Measurements from ENCODE around the gene IRGQ.
"Not testable (repeated sequence)": the region's sequence is repeated elsewhere in the genome, so short reads cannot be mapped to it uniquely, and the experiment has no call there.

The IRGQ gene, protein sequence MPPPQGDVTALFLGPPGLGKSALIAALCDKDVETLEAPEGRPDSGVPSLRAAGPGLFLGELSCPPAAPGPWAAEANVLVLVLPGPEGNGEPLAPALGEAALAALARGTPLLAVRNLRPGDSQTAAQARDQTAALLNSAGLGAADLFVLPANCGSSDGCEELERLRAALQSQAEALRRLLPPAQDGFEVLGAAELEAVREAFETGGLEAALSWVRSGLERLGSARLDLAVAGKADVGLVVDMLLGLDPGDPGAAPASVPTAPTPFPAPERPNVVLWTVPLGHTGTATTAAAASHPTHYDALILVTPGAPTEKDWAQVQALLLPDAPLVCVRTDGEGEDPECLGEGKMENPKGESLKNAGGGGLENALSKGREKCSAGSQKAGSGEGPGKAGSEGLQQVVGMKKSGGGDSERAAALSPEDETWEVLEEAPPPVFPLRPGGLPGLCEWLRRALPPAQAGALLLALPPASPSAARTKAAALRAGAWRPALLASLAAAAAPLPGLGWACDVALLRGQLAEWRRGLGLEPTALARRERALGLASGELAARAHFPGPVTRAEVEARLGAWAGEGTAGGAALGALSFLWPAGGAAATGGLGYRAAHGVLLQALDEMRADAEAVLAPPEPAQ

GRCh38 chr19:43595999-43596841 is at the start of gene IRGQ, which contains the start of gene ZNF576:
TSS of gene IRGQ (minus strand) at chr19:43596134. CDS start at chr19:43595338, 796 bp downstream.
TSS of gene ZNF576 (plus strand) at chr19:43596595. CDS start at chr19:43597109, 514 bp downstream.
- DNase-seq (ENCODE audit: low read depth in 2 of 2), result peak; percentile 100

- no peak for DNase-seq (ENCODE audit: low read depth in 2 of 2)
Measured at GRCh38 chr19:43644181-43644580, 48.2 kb upstream of the IRGQ start.

- DNase-seq (ENCODE audit: low read depth in 2 of 2), result no peak
Measured at GRCh38 chr19:43643326-43643725, 47.4 kb upstream of the IRGQ start.

DNA sequence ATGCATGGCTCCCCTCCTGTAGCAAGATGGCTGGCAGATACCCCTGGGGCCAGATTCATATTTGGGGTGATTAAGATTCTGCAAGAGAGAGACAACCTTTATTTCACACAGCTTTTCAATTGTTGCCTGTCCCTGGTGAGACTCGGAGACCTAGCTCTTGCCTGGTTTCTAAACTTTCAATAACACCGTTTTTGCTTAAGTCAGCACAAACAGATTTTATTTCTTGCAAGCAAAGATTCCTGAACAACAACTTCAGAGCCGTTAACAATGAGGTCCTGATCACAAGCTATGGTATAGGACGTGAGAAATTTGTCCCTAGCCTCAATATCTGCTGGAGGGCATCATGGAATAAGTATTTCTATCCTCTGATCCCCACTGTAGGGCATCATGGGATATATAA is 46.6 kb upstream of the IRGQ start:
- no peak for DNase-seq (ENCODE audit: low read depth in 2 of 2)

- no peak for DNase-seq (ENCODE audit: low read depth in 2 of 2)
Measured at GRCh38 chr19:43641333-43641732, 45.4 kb upstream of the IRGQ start.

- no peak for DNase-seq (ENCODE audit: low read depth in 2 of 2)
Measured at GRCh38 chr19:43640424-43640757, 44.5 kb upstream of the IRGQ start.

DNA sequence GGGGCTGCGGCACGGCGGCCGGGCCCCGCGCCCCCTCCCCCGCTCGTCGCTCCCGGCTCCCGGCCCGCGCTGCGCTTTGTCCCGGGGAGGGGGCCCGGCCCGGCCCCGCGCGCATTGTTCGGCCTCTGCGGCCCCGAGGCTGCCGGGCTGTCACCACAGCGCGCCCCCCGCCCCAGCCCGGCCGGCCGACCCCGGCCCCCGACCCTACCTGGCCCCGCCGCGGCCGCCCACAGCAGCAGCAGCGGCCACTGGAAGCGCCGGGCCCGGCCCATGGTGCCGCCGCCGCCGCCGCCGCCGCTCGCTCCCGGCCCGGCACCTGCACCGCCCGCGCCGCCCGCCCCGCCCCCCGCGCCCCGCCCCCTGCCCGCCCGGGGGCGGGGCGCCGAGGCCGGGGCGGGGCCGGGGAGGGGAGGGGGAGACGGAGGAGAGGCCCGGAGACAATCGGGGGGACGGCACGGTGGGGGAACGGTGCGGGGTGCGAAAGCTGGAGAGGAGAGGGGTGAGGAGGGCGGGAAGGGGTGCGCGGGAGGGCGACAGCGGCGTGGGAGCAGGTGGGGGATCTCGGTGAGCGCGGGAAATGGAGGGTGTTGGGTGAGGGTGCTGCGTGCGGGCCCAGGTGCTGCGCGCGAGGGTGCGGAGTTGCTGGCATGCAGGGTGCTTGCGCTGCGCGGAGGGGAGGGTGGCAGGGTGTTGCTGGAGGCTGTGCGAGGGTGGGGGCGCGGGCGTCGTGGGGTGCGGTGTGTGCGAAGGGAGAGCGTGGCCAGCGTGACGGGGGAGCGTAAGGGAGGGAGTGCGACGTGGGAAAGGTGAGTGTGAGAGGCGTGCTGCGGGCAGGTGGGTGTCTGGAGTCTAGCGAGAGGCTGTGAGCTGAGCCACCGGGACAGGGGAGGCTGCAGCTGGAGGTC is 43.8 kb upstream of the IRGQ start, which contains the start of gene CADM4:
TSS of gene CADM4 (minus strand) at position 332 of the 905 bp plus-strand sequence. CDS start at position 272, 60 bp downstream.
- DNase-seq (ENCODE audit: low read depth in 2 of 2), result peak; percentile 14 to 19

DNA sequence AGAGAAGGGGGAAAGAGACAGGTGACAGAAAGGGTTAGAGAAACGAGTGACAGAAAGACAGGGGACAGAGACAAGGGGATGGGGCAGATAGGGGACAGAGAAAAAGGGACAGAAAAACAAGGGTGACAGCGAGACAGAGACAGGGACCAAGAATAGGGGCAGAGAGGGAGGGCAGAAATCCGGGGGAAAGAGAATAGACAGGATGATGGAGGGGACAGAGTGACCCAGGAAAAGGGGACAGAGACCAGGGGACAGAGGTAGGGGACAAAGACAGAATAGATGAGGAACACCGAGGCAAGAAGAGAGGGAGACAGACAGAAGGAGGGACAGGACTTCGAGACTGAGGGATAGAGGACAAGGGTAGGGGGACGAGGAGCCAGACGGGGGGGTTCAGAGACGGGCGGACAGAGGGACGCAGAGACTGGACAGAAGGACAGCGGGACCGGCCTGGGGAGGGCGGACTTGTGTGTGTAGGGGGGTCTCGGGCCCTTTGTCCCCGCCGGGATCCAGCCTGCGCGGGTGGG is 43.1 kb upstream of the IRGQ start:
- no peak for DNase-seq (ENCODE audit: low read depth in 2 of 2)

GRCh38 chr19:43638214-43638994 is 42.5 kb upstream of the IRGQ start:
- no peak for DNase-seq (ENCODE audit: low read depth in 2 of 2)

DNA sequence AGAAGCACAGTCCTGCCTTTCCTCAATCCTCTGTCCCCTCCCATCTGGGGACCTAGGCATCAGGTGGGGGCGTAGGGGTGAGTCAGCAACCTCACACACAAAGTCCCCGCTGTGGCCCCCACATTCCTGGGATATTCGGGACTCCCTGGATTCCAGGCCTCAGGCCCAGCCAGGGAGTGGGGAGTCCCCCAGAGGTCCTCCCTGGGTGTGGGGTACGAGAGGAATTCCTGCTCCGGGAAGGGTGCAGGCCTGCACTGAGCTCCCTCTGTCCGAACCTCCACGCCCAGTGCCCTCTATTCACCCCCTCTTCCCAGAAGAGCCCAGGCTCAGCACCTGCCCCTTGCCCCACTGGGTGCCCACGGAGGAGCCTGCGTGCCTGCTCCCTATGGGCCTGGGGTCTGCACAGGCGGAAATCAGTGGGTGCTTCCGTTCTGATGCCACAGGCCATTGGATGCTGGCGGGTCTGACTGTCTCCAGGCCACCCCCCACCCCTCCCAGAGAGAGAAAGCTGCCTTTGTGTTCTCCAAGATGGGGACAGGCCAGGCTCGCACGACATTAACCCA is 40.3 kb upstream of the IRGQ start:
- DNase-seq (ENCODE audit: low read depth in 2 of 2), result no peak

DNA sequence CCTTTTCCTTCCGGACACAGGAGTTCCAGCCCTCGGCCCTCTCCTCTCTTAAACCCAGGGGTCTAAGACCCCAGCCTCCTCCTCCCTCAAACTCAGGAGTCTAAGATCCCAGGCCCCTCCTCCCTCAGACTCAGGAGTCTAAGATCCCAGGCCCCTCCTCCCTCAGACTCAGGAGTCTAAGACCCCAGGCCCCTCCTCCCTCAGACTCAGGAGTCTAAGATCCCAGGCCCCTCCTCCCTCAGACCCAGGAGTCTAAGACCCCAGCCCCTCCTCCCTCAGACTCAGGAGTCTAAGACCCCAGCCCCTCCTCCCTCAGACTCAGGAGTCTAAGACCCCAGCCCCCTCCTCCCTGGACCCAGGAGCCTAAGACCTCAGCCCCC is 39.6 kb upstream of the IRGQ start:
- not testable (repeated sequence) for DNase-seq (ENCODE audit: low read depth in 2 of 2)

DNA sequence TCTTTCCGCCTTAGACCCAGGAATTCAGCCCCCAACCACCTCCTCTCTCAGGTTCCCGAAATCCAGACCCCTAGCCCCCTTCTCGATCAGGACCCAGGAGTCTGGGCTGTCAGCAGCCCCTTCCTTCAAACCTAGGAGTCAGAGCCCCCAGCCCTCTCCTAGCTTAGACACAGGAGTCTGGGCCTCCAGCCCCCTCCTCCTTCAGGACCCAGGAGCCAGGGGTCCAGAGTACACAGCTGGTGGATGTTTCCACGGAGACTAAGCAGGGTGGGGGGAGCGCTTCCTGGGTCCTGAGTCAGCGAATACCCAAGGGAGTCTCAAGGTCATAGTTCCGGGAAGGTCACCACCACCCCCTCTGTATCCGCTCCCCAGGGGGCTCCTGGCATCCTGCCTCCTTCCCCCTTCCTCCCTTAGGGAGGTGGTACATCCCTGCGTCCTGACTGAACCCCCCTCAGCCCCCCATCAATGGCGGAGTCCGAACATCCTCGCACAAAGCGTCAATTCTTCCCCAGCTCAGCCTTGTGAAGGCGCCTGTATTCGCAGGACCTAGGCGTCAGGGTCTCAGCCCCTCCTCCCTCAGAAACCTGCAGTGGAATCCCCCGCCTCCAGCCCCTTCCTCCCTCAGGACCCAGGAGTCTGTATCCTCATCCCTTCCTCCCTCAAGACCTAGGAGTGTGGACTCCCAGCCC is 39.1 kb upstream of the IRGQ start:
- DNase-seq (ENCODE audit: low read depth in 2 of 2), result no peak

DNA sequence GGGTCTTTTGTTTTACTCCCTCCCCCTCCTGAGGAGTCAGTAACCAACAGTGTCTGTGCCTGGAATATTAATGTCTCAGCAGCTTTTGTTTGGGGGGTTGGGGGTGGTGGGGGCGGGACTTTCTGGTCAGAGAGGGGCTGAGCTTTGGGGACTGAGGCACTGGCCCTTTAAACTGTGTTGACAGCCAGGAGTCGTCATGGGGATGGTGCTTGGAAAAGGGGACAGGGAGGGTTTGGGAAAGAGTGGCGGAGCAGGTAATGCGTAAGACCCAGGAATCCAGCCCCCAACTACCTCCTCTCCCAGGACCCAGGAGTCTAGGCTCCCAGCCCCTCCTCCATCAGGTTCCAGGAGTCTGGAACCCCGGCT is 38.6 kb upstream of the IRGQ start:
- no peak for DNase-seq (ENCODE audit: low read depth in 2 of 2)

DNA sequence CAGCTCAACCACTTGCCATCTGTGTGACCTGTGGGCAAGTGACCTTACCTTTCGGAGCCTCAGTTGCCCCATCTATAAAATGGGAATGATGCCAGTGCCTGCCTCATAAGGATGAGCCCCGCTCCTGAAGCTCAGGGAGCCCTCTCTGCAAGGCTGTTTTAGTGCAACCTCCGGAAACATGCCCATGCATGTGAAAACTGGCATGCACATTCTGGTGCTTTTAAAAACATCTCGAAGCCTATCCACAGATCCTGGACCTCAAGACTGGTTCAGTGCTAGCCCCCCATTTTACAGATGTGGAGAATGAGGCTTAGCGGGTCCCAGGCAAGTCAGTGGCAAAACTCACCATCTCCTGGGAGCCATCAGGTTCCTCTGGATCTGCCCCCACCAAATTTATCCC is 38.1 kb upstream of the IRGQ start:
- DNase-seq (ENCODE audit: low read depth in 2 of 2), result no peak

GRCh38 chr19:43633520-43633919 is 37.6 kb upstream of the IRGQ start:
- no peak for DNase-seq (ENCODE audit: low read depth in 2 of 2)

DNA sequence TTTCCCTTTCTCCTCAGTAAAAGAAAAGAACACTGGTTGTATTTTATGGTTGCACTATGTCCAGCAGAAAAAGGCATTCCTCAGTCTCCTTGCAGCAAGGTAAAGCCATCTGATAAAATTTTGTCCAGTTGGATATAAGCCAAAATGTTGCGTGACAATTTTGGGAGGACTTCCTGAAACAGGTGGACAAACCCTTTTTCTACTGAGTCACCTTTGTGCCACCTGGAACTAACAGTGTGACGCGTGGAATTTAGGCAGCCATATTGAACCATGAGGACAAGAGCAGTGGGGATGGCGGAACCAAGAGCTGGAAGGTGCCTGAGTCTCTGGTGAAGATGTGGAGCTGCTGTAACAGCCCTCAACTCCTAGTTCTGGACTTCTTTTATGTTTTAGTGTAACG is 35.6 kb upstream of the IRGQ start:
- no peak for DNase-seq (ENCODE audit: low read depth in 2 of 2)

DNA sequence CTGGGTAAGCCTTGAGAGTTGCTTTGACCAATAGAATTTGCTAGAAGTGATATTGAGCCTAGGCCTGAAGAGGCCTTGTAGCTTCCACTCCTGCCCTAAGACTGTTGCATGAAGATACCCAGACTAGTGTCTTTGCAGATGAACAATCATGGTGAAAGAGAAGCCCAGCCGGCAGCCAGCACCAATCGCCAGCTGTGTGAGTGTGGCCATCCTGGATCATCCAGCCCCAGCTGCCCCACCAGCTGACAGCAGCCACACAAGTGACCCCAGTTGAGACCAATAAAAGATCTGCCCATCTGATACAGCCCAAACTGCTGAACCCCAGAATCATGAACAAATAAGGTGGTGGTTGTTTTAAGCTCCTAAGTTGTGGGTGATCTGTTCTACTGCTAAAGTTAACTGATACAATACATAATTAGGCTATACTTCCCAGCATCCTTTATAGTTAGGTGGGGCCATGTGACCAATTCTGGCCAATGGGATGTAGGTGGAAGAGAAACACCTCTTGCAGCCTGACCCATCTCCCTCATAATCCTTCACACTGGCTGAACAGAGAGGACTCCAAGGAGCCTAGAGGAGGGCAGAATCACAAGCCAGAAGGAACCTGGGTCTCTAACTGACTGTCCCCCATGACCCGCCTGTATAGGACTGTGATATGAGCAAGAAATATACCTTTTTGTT is 32.9 kb upstream of the IRGQ start:
- no peak for DNase-seq (ENCODE audit: low read depth in 2 of 2)

- no peak for DNase-seq (ENCODE audit: low read depth in 2 of 2)
Measured at GRCh38 chr19:43626838-43627237, 30.9 kb upstream of the IRGQ start.
